ENCODE data around the gene MEGF11.

The MEGF11 gene

GRCh38 chr15:66022163-66022525, 231.4 kb downstream of the MEGF11 start:
- TF ChIP-seq, protein P1, sequence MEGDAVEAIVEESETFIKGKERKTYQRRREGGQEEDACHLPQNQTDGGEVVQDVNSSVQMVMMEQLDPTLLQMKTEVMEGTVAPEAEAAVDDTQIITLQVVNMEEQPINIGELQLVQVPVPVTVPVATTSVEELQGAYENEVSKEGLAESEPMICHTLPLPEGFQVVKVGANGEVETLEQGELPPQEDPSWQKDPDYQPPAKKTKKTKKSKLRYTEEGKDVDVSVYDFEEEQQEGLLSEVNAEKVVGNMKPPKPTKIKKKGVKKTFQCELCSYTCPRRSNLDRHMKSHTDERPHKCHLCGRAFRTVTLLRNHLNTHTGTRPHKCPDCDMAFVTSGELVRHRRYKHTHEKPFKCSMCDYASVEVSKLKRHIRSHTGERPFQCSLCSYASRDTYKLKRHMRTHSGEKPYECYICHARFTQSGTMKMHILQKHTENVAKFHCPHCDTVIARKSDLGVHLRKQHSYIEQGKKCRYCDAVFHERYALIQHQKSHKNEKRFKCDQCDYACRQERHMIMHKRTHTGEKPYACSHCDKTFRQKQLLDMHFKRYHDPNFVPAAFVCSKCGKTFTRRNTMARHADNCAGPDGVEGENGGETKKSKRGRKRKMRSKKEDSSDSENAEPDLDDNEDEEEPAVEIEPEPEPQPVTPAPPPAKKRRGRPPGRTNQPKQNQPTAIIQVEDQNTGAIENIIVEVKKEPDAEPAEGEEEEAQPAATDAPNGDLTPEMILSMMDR (conservative IDR thresholded peaks at IDR 0.05; ENCODE audit: low read depth, low read length), result no peak
- DNase-seq (ENCODE audit: low read depth), result no peak
- no peak overlapping the region for H3K4me3 ChIP-seq (ENCODE audit: low read depth, low read length)

GRCh38 chr15:66021496-66022162, 231.9 kb downstream of the MEGF11 start:
- H3K4me3 ChIP-seq (ENCODE audit: low read depth, low read length), result no peak overlapping the region
- no peak for DNase-seq (ENCODE audit: low read depth)
- TF ChIP-seq, protein P1 (conservative IDR thresholded peaks at IDR 0.05; ENCODE audit: low read depth, low read length), result no peak

DNA sequence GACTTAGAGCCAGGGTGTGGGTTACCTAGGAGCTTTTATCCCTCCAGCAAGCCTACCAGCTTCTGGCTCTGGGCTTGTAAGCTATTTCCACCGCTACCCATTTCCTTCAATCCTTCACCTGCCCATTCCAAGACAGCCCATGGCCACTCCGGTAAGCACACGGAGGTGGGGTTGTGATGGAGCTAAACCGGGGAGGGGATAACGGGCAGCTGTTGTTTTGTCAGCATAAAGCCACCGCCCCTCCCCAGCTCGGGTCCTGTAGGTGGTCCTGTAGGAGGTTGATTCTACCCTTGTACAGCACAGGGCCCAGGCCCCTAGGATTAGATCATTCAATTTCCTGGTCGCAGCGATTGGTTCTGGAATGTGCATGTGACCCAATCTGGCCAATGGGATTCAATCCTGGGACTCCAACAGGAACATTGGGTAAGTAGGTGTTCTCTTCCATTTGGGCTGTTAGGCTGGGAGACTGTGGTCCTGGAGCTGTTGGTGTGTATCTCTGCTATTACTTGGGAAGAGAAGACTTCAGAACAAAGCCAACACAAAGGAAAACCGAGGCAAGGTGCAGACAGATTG, 233.6 kb downstream of the MEGF11 start:
- H3K4me3 ChIP-seq (ENCODE audit: low read depth, low read length), result no peak overlapping the region
- TF ChIP-seq, protein P1 (conservative IDR thresholded peaks at IDR 0.05; ENCODE audit: low read depth, low read length), result no peak
- DNase-seq (ENCODE audit: low read depth), result no peak

DNA sequence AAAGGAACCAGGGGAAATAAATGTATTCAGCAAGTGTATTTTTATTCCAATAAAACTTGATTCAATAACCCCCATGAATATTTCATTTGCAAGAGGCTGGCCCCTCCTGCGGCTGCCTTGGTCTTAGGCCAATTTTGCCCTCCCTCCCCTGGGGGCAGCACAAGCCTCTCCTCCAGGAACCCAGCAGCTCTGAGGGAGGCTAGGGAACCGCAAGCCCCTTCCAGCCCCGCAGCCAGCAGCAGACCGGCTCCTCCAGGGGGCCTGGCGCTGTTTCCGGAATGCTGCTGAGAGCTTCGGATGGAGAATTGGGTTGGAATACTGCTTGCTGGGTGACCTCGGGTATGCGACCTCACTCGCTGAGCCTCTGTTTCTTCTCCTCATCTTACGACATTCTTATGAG, 234.2 kb downstream of the MEGF11 start:
- TF ChIP-seq, protein P1 (conservative IDR thresholded peaks at IDR 0.05; ENCODE audit: low read depth, low read length), result no peak
- no peak overlapping the region for H3K4me3 ChIP-seq (ENCODE audit: low read depth, low read length)
- DNase-seq (ENCODE audit: low read depth), result no peak

GRCh38 chr15:66018488-66018797, 235.1 kb downstream of the MEGF11 start:
- DNase-seq (ENCODE audit: low read depth), result no peak
- H3K4me3 ChIP-seq (ENCODE audit: low read depth, low read length), result no peak overlapping the region
- TF ChIP-seq, protein P1 (conservative IDR thresholded peaks at IDR 0.05; ENCODE audit: low read depth, low read length), result no peak

GRCh38 chr15:66017792-66018487, 235.6 kb downstream of the MEGF11 start:
- no peak for DNase-seq (ENCODE audit: low read depth)
- no peak overlapping the region for H3K4me3 ChIP-seq (ENCODE audit: low read depth, low read length)
- TF ChIP-seq, protein P1 (conservative IDR thresholded peaks at IDR 0.05; ENCODE audit: low read depth, low read length), result no peak

DNA sequence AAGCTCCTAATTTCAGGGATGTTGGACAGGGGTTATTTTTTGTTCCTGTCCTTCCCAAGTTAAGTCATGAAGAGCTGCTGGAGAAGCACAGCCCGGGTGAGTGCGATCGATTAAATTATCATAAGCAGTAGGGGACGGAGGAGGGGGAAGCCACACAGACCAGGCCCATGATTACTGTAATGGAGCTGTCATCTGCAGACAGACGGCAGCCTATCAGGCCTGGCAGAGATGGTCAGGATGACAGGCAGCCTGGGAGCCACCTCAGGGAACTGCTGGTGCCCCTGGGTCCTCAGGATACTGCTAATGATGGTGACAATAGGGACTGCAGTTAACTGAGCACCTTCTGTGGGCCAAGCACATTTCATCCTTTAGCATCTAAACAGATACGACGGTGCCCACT, 236.6 kb downstream of the MEGF11 start:
- DNase-seq (ENCODE audit: low read depth), result no peak
- H3K4me3 ChIP-seq (ENCODE audit: low read depth, low read length), result no peak overlapping the region
- TF ChIP-seq, protein P1 (conservative IDR thresholded peaks at IDR 0.05; ENCODE audit: low read depth, low read length), result no peak

Measured in choroid plexus epithelial cell (primary cell).